ENCODE data around the gene SMAP2. TPM values are rescaled to one million over a fixed set of nuclear protein-coding genes. Genes with fewer than 3 reads are reported as not detected.

SMAP2 gene
- total and polyA plus RNA-seq, 10 of the 15 experiments (the other 5 are each of a cell fraction or from before 2014, with no cell fraction given), result 33.4 to 177 (median 105) TPM

DNA sequence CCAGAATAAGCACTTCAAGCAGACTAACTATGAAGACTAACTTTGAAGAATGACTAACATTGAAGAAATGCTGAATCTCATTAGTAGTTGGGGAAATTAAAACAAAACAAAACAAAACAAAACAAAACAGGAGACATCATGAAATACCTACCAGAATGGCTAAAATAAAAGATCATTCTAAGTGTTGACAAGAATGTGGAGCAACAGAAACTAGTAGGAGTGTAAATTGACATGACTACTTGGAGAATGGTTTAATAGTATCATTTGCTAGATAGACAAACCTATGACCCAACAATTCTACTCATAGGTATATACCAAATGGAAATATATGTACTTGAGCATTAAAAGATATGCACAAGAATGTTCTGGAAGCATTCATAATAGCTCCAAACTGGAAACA, 57.9 kb downstream of the SMAP2 start:
- POLR2A ChIA-PET, result interaction anchor here (0.5 kb wide), 1 partner anchor 207 kb away, joined by 3 read pairs; no protein-coding TSS in a partner anchor
- CTCF ChIA-PET, result interaction anchor here (1.0 kb wide), 1 partner anchor 279 kb away, joined by 3 read pairs; no protein-coding TSS in a partner anchor
- H3K27ac ChIP-seq (ENCODE audit: control insufficient read depth, insufficient read depth), result no peak overlapping the region
- no peaks in the 10 kb centered on the region for H3K4me1 ChIP-seq (ENCODE audit: control insufficient read depth, insufficient read depth, low read length)
- intact Hi-C loops (cut with micrococcal nuclease; ENCODE audit: unreplicated experiment), result no loop called here
- H3K4me2 ChIP-seq (ENCODE audit: control insufficient read depth, insufficient read depth), result no peak overlapping the region
- RAD21 ChIA-PET (ENCODE audit: unreplicated experiment), result interaction anchor here (0.7 kb wide), 1 partner anchor 279 kb away, joined by 3 read pairs; no protein-coding TSS in a partner anchor
- H4K20me1 ChIP-seq (ENCODE audit: control insufficient read depth, insufficient read depth), result no peaks in the 10 kb centered on the region
- H3K79me2 ChIP-seq (ENCODE audit: control insufficient read depth, insufficient read depth, low read length), result no peaks in the 10 kb centered on the region
- no peak overlapping the region for H3K4me3 ChIP-seq
- SMC1A ChIA-PET (ENCODE audit: uncharacterized antibody, unreplicated experiment), result interaction anchor here (1.0 kb wide), 1 partner anchor 45 kb away, joined by 4 read pairs; no protein-coding TSS in a partner anchor
- no peak for FAIRE-seq
- no peak overlapping the region for H2AFZ ChIP-seq (ENCODE audit: control insufficient read depth, low read depth, low read length)
- in situ Hi-C loops (cut with MboI), result no loop called here
- no peaks in the 10 kb centered on the region for H3K27me3 ChIP-seq (replicated peaks in 1 of 2; ENCODE audit: control insufficient read depth in 2 of 2, insufficient read depth in 2 of 2, low read length in 1 of 2)
- no peak overlapping the region for H3K9ac ChIP-seq (ENCODE audit: control insufficient read depth, insufficient read depth, low read length)
- no TSS peak for BruUV-seq (replicated peaks)
- H3K9me3 ChIP-seq (replicated peaks; ENCODE audit: control insufficient read depth, insufficient read depth, low read length), result no peaks in the 10 kb centered on the region; the same call in 2 of the 3 replicates
- no peak for TF ChIP-seq KLF5 (IDR thresholded peaks at IDR 0.05; ENCODE audit: partially characterized antibody)
- TF ChIP-seq EZH2 (IDR thresholded peaks at IDR 0.05; ENCODE audit: borderline replicate concordance, control insufficient read depth, low read depth, low read length), result no peak
- TF ChIP-seq PAX8 (IDR thresholded peaks at IDR 0.05), result no peak
- TF ChIP-seq RUNX3 (IDR thresholded peaks at IDR 0.05; ENCODE audit: low read length), result no peak
- TF ChIP-seq SMC3 (IDR thresholded peaks at IDR 0.05; ENCODE audit: borderline replicate concordance, low read length), result no peak
- no peak for TF ChIP-seq SMAD1 (IDR thresholded peaks at IDR 0.05; ENCODE audit: low read depth, partially characterized antibody)
- TF ChIP-seq FOXK2 (IDR thresholded peaks at IDR 0.05), result no peak
- TF ChIP-seq, protein P1, sequence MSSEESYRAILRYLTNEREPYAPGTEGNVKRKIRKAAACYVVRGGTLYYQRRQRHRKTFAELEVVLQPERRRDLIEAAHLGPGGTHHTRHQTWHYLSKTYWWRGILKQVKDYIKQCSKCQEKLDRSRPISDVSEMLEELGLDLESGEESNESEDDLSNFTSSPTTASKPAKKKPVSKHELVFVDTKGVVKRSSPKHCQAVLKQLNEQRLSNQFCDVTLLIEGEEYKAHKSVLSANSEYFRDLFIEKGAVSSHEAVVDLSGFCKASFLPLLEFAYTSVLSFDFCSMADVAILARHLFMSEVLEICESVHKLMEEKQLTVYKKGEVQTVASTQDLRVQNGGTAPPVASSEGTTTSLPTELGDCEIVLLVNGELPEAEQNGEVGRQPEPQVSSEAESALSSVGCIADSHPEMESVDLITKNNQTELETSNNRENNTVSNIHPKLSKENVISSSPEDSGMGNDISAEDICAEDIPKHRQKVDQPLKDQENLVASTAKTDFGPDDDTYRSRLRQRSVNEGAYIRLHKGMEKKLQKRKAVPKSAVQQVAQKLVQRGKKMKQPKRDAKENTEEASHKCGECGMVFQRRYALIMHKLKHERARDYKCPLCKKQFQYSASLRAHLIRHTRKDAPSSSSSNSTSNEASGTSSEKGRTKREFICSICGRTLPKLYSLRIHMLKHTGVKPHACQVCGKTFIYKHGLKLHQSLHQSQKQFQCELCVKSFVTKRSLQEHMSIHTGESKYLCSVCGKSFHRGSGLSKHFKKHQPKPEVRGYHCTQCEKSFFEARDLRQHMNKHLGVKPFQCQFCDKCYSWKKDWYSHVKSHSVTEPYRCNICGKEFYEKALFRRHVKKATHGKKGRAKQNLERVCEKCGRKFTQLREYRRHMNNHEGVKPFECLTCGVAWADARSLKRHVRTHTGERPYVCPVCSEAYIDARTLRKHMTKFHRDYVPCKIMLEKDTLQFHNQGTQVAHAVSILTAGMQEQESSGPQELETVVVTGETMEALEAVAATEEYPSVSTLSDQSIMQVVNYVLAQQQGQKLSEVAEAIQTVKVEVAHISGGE (CRISPR knock-in tag; IDR thresholded peaks at IDR 0.05), result no peak
- no peak for TF ChIP-seq POLR2A (IDR thresholded peaks at IDR 0.05; ENCODE audit: low read depth, low read length)
- no peak for TF ChIP-seq RAD21 (IDR thresholded peaks at IDR 0.05; ENCODE audit: insufficient read depth, low read depth, low read length)
- TF ChIP-seq EED (IDR thresholded peaks at IDR 0.05; ENCODE audit: low read depth), result no peak
- no peak for TF ChIP-seq EGR1 (IDR thresholded peaks at IDR 0.05; ENCODE audit: borderline replicate concordance in 1 of 2, low read depth in 2 of 2, low read length in 2 of 2)
- TF ChIP-seq, protein P2, sequence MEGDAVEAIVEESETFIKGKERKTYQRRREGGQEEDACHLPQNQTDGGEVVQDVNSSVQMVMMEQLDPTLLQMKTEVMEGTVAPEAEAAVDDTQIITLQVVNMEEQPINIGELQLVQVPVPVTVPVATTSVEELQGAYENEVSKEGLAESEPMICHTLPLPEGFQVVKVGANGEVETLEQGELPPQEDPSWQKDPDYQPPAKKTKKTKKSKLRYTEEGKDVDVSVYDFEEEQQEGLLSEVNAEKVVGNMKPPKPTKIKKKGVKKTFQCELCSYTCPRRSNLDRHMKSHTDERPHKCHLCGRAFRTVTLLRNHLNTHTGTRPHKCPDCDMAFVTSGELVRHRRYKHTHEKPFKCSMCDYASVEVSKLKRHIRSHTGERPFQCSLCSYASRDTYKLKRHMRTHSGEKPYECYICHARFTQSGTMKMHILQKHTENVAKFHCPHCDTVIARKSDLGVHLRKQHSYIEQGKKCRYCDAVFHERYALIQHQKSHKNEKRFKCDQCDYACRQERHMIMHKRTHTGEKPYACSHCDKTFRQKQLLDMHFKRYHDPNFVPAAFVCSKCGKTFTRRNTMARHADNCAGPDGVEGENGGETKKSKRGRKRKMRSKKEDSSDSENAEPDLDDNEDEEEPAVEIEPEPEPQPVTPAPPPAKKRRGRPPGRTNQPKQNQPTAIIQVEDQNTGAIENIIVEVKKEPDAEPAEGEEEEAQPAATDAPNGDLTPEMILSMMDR (IDR thresholded peaks at IDR 0.05 in 2 of 3, conservative IDR thresholded peaks at IDR 0.05 in 1 of 3; ENCODE audit: control insufficient read depth in 2 of 3, extremely low read depth in 1 of 3, insufficient read depth in 1 of 3, low read depth in 3 of 3, low read length in 3 of 3), result no peak
- DNase-seq (ENCODE audit: low read depth, low spot score), result no peak
- no peaks in the 10 kb centered on the region for H3K36me3 ChIP-seq (ENCODE audit: control insufficient read depth in 2 of 2, insufficient read depth in 2 of 2, low read length in 1 of 2)
- no peak for ATAC-seq

Data from GM12878 (cell line).